H1 (cell line): Measurements from ENCODE around the gene RB1. TPM values are rescaled to one million over a fixed set of nuclear protein-coding genes. Genes with fewer than 3 reads are reported as not detected.

Source experiments
- CTCF ChIA-PET: fragments of 300-600 bp; sonication (Branson Sonifier 250); formaldehyde crosslinking; loops from one replicate; lab custom pipeline; 2021; ENCODE audit not compliant: partially characterized antibody; lab: Charles Lee
- POLR2A ChIA-PET: fragments of 300-600 bp; sonication (Branson Sonifier 250); formaldehyde crosslinking; loops from one replicate; lab custom pipeline; 2021; ENCODE audit warnings: inconsistent platforms; ENCODE audit not compliant: partially characterized antibody; lab: Charles Lee
- DNase-seq, 2 experiments: peaks; one replicate each; pipeline versions ENCODE4 v3.0.0 to v3.0.0-alpha.2; 2010 to 2022; ENCODE audit warnings: low spot score in 2 of 2, low read depth in 1 of 2, mixed read lengths in 1 of 2
- FAIRE-seq: peaks from 2 replicates; lab custom pipeline; 2011; peaks lifted over from hg19 to GRCh38; lab: Jason Lieb, UNC
- H2AFZ ChIP-seq: 2 replicates; pipeline ENCODE4 v1.8.1; 2012; ENCODE audit warnings: low read length, inconsistent platforms
- H2AK5ac ChIP-seq: 2 replicates; pipeline ENCODE4 v1.6.1; 2013; ENCODE audit warnings: low read depth, low read length
- H2BK120ac ChIP-seq: replicated peaks from 2 replicates; pipeline ENCODE3; 2013; ENCODE audit warnings: low read depth, low read length, inconsistent platforms
- H2BK12ac ChIP-seq: 2 replicates; pipeline ENCODE4 v1.6.1; 2013; ENCODE audit warnings: low read depth, low read length
- H2BK15ac ChIP-seq: 2 replicates; pipeline ENCODE4 v1.6.1; 2013; ENCODE audit warnings: low read length
- H2BK20ac ChIP-seq: 2 replicates; pipeline ENCODE4 v1.6.1; 2013; ENCODE audit warnings: low read length
- H2BK5ac ChIP-seq: 2 replicates; pipeline ENCODE4 v1.6.1; 2013; ENCODE audit warnings: low read depth, low read length
- H3K14ac ChIP-seq: 2 replicates; pipeline ENCODE4 v1.6.1; 2013; ENCODE audit warnings: inconsistent platforms; ENCODE audit not compliant: insufficient read length
- H3K18ac ChIP-seq: 2 replicates; pipeline ENCODE4 v1.6.1; 2013; ENCODE audit warnings: low read length; ENCODE audit errors: extremely low read depth
- H3K23ac ChIP-seq: 2 replicates; pipeline ENCODE4 v1.6.1; 2013; ENCODE audit warnings: inconsistent platforms; ENCODE audit not compliant: insufficient read length
- H3K23me2 ChIP-seq: 2 replicates; pipeline ENCODE4 v1.6.1; 2013; ENCODE audit warnings: low read depth, low read length
- H3K27ac ChIP-seq: 2 replicates; pipeline ENCODE4 v1.6.1; 2011; ENCODE audit warnings: low read depth, low read length, inconsistent platforms
- H3K27me3 ChIP-seq, 4 experiments: replicated peaks in 1 of 4; 1 replicate in 1 of 4; 2 replicates in 3 of 4; pipeline versions ENCODE4 v1.6.1 to v1.8.1; 2011 to 2013; ENCODE audit warnings: low read length in 3 of 4, mild to moderate bottlenecking in 3 of 4, inconsistent platforms in 2 of 4, mixed read lengths in 2 of 4, moderate library complexity in 1 of 4; ENCODE audit not compliant: control insufficient read depth in 3 of 4, insufficient read depth in 3 of 4; ENCODE audit errors: extremely low read depth in 1 of 4
- H3K36me3 ChIP-seq, 4 experiments: 2 replicates each; pipeline versions ENCODE4 v1.6.1 to v1.8.1; 2011 to 2013; ENCODE audit warnings: mild to moderate bottlenecking in 4 of 4, low read length in 3 of 4, moderate library complexity in 2 of 4, control low read depth in 1 of 4, inconsistent platforms in 1 of 4; ENCODE audit not compliant: insufficient read depth in 4 of 4, control insufficient read depth in 2 of 4
- H3K4ac ChIP-seq: replicated peaks from 2 replicates; pipeline ENCODE3; 2013; ENCODE audit warnings: low read length, low read depth, mixed read lengths, inconsistent platforms; ENCODE audit not compliant: insufficient read length
- H3K4me1 ChIP-seq, 4 experiments: replicated peaks in 1 of 4; 1 replicate in 1 of 4; 2 replicates in 3 of 4; pipeline versions ENCODE4 v1.6.1 to v1.8.1; 2011 to 2013; ENCODE audit warnings: low read length in 3 of 4, inconsistent platforms in 2 of 4, mixed read lengths in 1 of 4; ENCODE audit not compliant: insufficient read depth in 4 of 4, control insufficient read depth in 3 of 4
- H3K4me2 ChIP-seq, 2 experiments: 2 replicates each; pipeline versions ENCODE4 v1.6.1 to v1.8.1; 2011 to 2013; ENCODE audit warnings: low read depth in 2 of 2, low read length in 2 of 2, control low read depth in 1 of 2, inconsistent platforms in 1 of 2, mild to moderate bottlenecking in 1 of 2; ENCODE audit not compliant: insufficient read depth in 1 of 2
- H3K4me3 ChIP-seq, 4 experiments: fragments of 200-600, 300-600 bp in 1 of 4; sonication (generic), shearing (Covaris generic), sonication (Bioruptor Twin) in 1 of 4; 2 replicates each; pipeline versions ENCODE4 v1.5.1 to v1.8.1; 2011 to 2016; ENCODE audit warnings: low read length in 4 of 4, low read depth in 3 of 4, control low read depth in 2 of 4, inconsistent platforms in 2 of 4, mild to moderate bottlenecking in 2 of 4, mixed read lengths in 1 of 4, moderate library complexity in 1 of 4; ENCODE audit not compliant: insufficient read depth in 2 of 4; ENCODE audit errors: extremely low read depth in 1 of 4
- H3K56ac ChIP-seq: replicated peaks from 2 replicates; pipeline ENCODE3; 2013; ENCODE audit warnings: low read depth, mild to moderate bottlenecking, mixed read lengths, low read length, inconsistent platforms; ENCODE audit not compliant: insufficient read length
- H3K79me1 ChIP-seq: 2 replicates; pipeline ENCODE4 v1.6.1; 2013; ENCODE audit warnings: low read depth, low read length, control low read depth
- H3K79me2 ChIP-seq, 2 experiments: 2 replicates each; pipeline versions ENCODE4 v1.6.1 to v1.8.1; 2012 to 2013; ENCODE audit warnings: low read length in 2 of 2, mild to moderate bottlenecking in 2 of 2, inconsistent platforms in 1 of 2; ENCODE audit not compliant: insufficient read depth in 2 of 2, control insufficient read depth in 1 of 2
- H3K9ac ChIP-seq, 4 experiments: replicated peaks in 1 of 4; 1 replicate in 1 of 4; 2 replicates in 3 of 4; pipeline versions ENCODE4 v1.6.1 to v1.8.1; 2011 to 2013; ENCODE audit warnings: low read depth in 3 of 4, low read length in 3 of 4, control low read depth in 2 of 4, mild to moderate bottlenecking in 2 of 4, moderate library complexity in 2 of 4, inconsistent platforms in 1 of 4; ENCODE audit errors: extremely low read depth in 1 of 4
- H3K9me3 ChIP-seq, 2 experiments: 2 replicates each; pipeline versions ENCODE4 v1.6.1 to v1.8.1; 2012 to 2013; ENCODE audit warnings: mild to moderate bottlenecking in 2 of 2, moderate library complexity in 2 of 2, control low read depth in 1 of 2, inconsistent platforms in 1 of 2, low read depth in 1 of 2, low read length in 1 of 2, mixed read lengths in 1 of 2; ENCODE audit not compliant: insufficient read depth in 2 of 2
- H4K20me1 ChIP-seq, 2 experiments: replicated peaks in 1 of 2; 2 replicates each; pipeline versions ENCODE3 to v1.8.1; 2011 to 2013; ENCODE audit warnings: inconsistent platforms in 2 of 2, low read length in 2 of 2, mild to moderate bottlenecking in 1 of 2; ENCODE audit not compliant: insufficient read depth in 2 of 2, control insufficient read depth in 1 of 2
- H4K5ac ChIP-seq: 2 replicates; pipeline ENCODE4 v1.6.1; 2013; ENCODE audit warnings: low read length, low read depth, mixed read lengths, inconsistent platforms; ENCODE audit not compliant: insufficient read length
- H4K8ac ChIP-seq: 2 replicates; pipeline ENCODE4 v1.8.0; 2013; ENCODE audit warnings: mild to moderate bottlenecking, moderate library complexity, low read length, inconsistent platforms; ENCODE audit not compliant: insufficient read depth; ENCODE audit errors: extremely low read depth
- H4K91ac ChIP-seq: replicated peaks from 2 replicates; pipeline ENCODE3; 2013; ENCODE audit warnings: low read length, mixed read lengths, inconsistent platforms; ENCODE audit not compliant: insufficient read length
- BACH1 ChIP-seq: IDR thresholded peaks from 2 replicates; pipeline ENCODE4 v1.6.1; 2012; ENCODE audit warnings: low read length, improper control_type of control experiment
- CBX5 ChIP-seq: fragments of 300-800, 300-1000 bp; sonication (generic); IDR thresholded peaks from 2 replicates; pipeline ENCODE4 v1.7.1; 2016; ENCODE audit warnings: antibody characterized with exemption, low read length, low read depth
- CEBPB ChIP-seq: IDR thresholded peaks from 2 replicates; pipeline ENCODE4 v1.6.1; 2012; ENCODE audit warnings: low read depth, low read length
- CREB1 ChIP-seq: IDR thresholded peaks from 2 replicates; pipeline ENCODE4 v1.6.1; 2012; ENCODE audit warnings: inconsistent platforms
- JUN ChIP-seq: IDR thresholded peaks from 2 replicates; pipeline ENCODE4 v1.6.1; 2011; ENCODE audit warnings: low read depth, mild to moderate bottlenecking, improper control_type of control experiment, low read length
- POLR2A ChIP-seq, 2 experiments: IDR thresholded peaks; 1 replicate in 1 of 2; 2 replicates in 1 of 2; pipeline ENCODE4 v1.6.1; 2011; ENCODE audit warnings: low read depth in 2 of 2, low read length in 2 of 2, mild to moderate bottlenecking in 2 of 2; ENCODE audit errors: control extremely low read depth in 1 of 2
- RFX5 ChIP-seq: IDR thresholded peaks from 2 replicates; pipeline ENCODE4 v1.6.1; 2011; ENCODE audit warnings: low read depth, low read length, improper control_type of control experiment, borderline replicate concordance
- SIN3A ChIP-seq, 2 experiments: IDR thresholded peaks in 1 of 2; conservative IDR thresholded peaks in 1 of 2; 2 replicates each; pipeline ENCODE4 v1.6.1; 2011 to 2012; ENCODE audit warnings: low read length in 2 of 2, improper control_type of control experiment in 1 of 2, low read depth in 1 of 2, mild to moderate bottlenecking in 1 of 2
- SP4 ChIP-seq: IDR thresholded peaks from 2 replicates; pipeline ENCODE4 v1.6.1; 2012; ENCODE audit warnings: low read length, inconsistent platforms
- polyA plus RNA-seq, 7 experiments: library from polyadenylated mRNA; depleted of rRNA in 3 of 7; stranded (reverse) in 5 of 7; unstranded in 2 of 7; fragments of >200 nt in 5 of 7; fragments of 200-250 nt in 2 of 7; gene quantifications; 1 replicate in 5 of 7; 2 replicates in 1 of 7; 4 replicates in 1 of 7; pipeline versions ENCODE4 v1.2.1 to v1.2.3, GENCODE V29; 2011 to 2013; ENCODE audit warnings: missing spikeins in 2 of 7, mixed read lengths in 2 of 7
- total RNA-seq: library from RNA; stranded (reverse); fragmentation: NEBNext Ultra II Directional; extraction: Animal tissue kit (Norgen Biotek cat#: 25700); gene quantifications from 2 replicates; pipeline ENCODE4 v1.2.1, GENCODE V29; 2021
- TF ChIP-seq, protein P1 (sequence below): IDR thresholded peaks from 2 replicates; pipeline ENCODE4 v1.6.1; 2012; ENCODE audit warnings: inconsistent platforms
- TF ChIP-seq, protein P2 (sequence below), 3 experiments: IDR thresholded peaks; 1 replicate in 2 of 3; 2 replicates in 1 of 3; pipeline versions ENCODE4 v1.5.1 to v1.6.1; 2011; ENCODE audit warnings: low read length in 3 of 3, mild to moderate bottlenecking in 3 of 3, inconsistent platforms in 2 of 3, low read depth in 1 of 3, moderate library complexity in 1 of 3; ENCODE audit not compliant: insufficient read depth in 1 of 3; ENCODE audit errors: control extremely low read depth in 1 of 3
- TF ChIP-seq, protein P3 (sequence below): IDR thresholded peaks from 2 replicates; pipeline ENCODE4 v1.6.1; 2012; ENCODE audit warnings: low read length, inconsistent platforms

RB1 gene
- total and polyA plus RNA-seq, 2 of the 8 experiments (the other 6 are each of a cell fraction or from before 2014, with no cell fraction given), result 4.1 to 17.5 TPM

DNA sequence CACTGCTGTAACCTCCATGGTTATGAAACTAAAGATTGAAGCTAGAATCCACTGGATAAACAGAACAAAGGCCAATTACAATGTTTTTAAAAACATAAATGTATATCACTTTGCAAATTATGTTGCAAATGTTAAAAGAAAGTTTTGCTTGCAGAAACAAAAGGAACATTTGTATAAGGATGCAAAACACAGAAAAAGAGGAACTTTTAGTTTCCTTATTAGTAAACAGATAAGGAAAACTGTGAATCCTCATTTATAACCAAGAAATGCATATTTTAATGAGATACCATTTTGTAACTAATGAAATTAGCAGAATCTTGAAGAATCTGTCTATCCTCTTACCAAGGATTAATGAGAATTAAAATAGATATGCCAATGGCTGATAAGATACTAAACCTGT lies 77.0 kb downstream of the RB1 start:
- no peak overlapping the region for H2BK20ac ChIP-seq
- no peak overlapping the region for H2BK15ac ChIP-seq
- H2AK5ac ChIP-seq, result no peak overlapping the region
- H4K91ac ChIP-seq, result no peak overlapping the region
- ChIA-PET POLR2A (no interaction called here), CTCF (no interaction called here)
- no peaks in the 10 kb centered on the region for H3K9me3 ChIP-seq
- H3K56ac ChIP-seq, result no peak overlapping the region
- H3K4me2 ChIP-seq, result no peak overlapping the region
- H4K8ac ChIP-seq, result no peak overlapping the region
- H3K18ac ChIP-seq, result no peak overlapping the region
- no peaks in the 10 kb centered on the region for H3K23me2 ChIP-seq
- no peak overlapping the region for H4K5ac ChIP-seq
- H2AFZ ChIP-seq, result no peak overlapping the region
- no peak overlapping the region for H3K14ac ChIP-seq
- H4K20me1 ChIP-seq, result no peaks in the 10 kb centered on the region
- H3K27ac ChIP-seq, result no peak overlapping the region
- H3K4me1 ChIP-seq, result no peaks in the 10 kb centered on the region
- H2BK120ac ChIP-seq, result no peak overlapping the region
- no peak overlapping the region for H3K9ac ChIP-seq
- H2BK5ac ChIP-seq, result no peak overlapping the region
- H3K4me3 ChIP-seq, result no peak overlapping the region
- H3K4ac ChIP-seq, result no peak overlapping the region
- no peak for TF ChIP-seq POLR2A (IDR thresholded peaks at IDR 0.05; ENCODE audit: control extremely low read depth in 1 of 2, low read depth in 2 of 2, low read length in 2 of 2)
- no peak for TF ChIP-seq SP4
- TF ChIP-seq, protein P1, sequence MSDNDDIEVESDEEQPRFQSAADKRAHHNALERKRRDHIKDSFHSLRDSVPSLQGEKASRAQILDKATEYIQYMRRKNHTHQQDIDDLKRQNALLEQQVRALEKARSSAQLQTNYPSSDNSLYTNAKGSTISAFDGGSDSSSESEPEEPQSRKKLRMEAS, result no peak
- no peak for TF ChIP-seq CREB1
- TF ChIP-seq JUN, result no peak
- TF ChIP-seq, protein P2, sequence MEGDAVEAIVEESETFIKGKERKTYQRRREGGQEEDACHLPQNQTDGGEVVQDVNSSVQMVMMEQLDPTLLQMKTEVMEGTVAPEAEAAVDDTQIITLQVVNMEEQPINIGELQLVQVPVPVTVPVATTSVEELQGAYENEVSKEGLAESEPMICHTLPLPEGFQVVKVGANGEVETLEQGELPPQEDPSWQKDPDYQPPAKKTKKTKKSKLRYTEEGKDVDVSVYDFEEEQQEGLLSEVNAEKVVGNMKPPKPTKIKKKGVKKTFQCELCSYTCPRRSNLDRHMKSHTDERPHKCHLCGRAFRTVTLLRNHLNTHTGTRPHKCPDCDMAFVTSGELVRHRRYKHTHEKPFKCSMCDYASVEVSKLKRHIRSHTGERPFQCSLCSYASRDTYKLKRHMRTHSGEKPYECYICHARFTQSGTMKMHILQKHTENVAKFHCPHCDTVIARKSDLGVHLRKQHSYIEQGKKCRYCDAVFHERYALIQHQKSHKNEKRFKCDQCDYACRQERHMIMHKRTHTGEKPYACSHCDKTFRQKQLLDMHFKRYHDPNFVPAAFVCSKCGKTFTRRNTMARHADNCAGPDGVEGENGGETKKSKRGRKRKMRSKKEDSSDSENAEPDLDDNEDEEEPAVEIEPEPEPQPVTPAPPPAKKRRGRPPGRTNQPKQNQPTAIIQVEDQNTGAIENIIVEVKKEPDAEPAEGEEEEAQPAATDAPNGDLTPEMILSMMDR (IDR thresholded peaks at IDR 0.05; ENCODE audit: control extremely low read depth in 1 of 3, insufficient read depth in 1 of 3, low read depth in 1 of 3, low read length in 3 of 3), result no peak
- no peak for TF ChIP-seq CBX5
- no peak for TF ChIP-seq CEBPB
- TF ChIP-seq, protein P3, sequence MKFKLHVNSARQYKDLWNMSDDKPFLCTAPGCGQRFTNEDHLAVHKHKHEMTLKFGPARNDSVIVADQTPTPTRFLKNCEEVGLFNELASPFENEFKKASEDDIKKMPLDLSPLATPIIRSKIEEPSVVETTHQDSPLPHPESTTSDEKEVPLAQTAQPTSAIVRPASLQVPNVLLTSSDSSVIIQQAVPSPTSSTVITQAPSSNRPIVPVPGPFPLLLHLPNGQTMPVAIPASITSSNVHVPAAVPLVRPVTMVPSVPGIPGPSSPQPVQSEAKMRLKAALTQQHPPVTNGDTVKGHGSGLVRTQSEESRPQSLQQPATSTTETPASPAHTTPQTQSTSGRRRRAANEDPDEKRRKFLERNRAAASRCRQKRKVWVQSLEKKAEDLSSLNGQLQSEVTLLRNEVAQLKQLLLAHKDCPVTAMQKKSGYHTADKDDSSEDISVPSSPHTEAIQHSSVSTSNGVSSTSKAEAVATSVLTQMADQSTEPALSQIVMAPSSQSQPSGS, result no peak
- no peak for TF ChIP-seq RFX5
- TF ChIP-seq SIN3A (conservative IDR thresholded peaks at IDR 0.05 in 1 of 2, IDR thresholded peaks at IDR 0.05 in 1 of 2; ENCODE audit: low read depth in 1 of 2, low read length in 2 of 2), result no peak
- TF ChIP-seq BACH1, result no peak
- no peaks in the 10 kb centered on the region for H3K79me2 ChIP-seq
- no peaks in the 10 kb centered on the region for H3K36me3 ChIP-seq
- DNase-seq, result no peak
- FAIRE-seq, result no peak
- H2BK12ac ChIP-seq, result no peak overlapping the region
- no peaks in the 10 kb centered on the region for H3K27me3 ChIP-seq
- H3K79me1 ChIP-seq, result no peaks in the 10 kb centered on the region
- H3K23ac ChIP-seq, result no peak overlapping the region
